HepG2 (cell line): ENCODE results near the gene RPLP1. TPM values are rescaled to one million over a fixed set of nuclear protein-coding genes. Genes with fewer than 3 reads are reported as not detected.
A peak's percentile ranks its signal among the peaks of the same experiment; 100 is the strongest.

Experiments used
- ATF3 ChIP-seq: sonication (generic); formaldehyde crosslinking; IDR thresholded peaks from 2 replicates; pipeline ENCODE4 v1.4.0; 2020; ENCODE audit warnings: missing genetic modification reagents
- FOSL2 ChIP-seq: sonication (generic); formaldehyde crosslinking; IDR thresholded peaks from 2 replicates; pipeline ENCODE4 v1.4.0; 2020; ENCODE audit warnings: missing genetic modification reagents
- HIC2 ChIP-seq: sonication (generic); formaldehyde crosslinking; IDR thresholded peaks from 2 replicates; pipeline ENCODE4 v1.9.0; 2022; ENCODE audit warnings: low read depth, missing genetic modification reagents
- HMGXB4 ChIP-seq, 2 experiments: sonication (generic) in 1 of 2; formaldehyde crosslinking in 1 of 2; IDR thresholded peaks; 2 replicates each; pipeline versions ENCODE4 v1.4.0 to v1.6.1; 2018 to 2020; ENCODE audit warnings: missing genetic modification reagents in 2 of 2, borderline replicate concordance in 1 of 2, low read depth in 1 of 2, mild to moderate bottlenecking in 1 of 2, missing biosample characterization in 1 of 2
- IRF1 ChIP-seq: sonication (generic); formaldehyde crosslinking; IDR thresholded peaks from 2 replicates; pipeline ENCODE4 v1.4.0; 2020; ENCODE audit warnings: low read depth, mild to moderate bottlenecking, missing genetic modification reagents
- KDM3A ChIP-seq: IDR thresholded peaks from 2 replicates; pipeline ENCODE4 v1.6.1; 2018; ENCODE audit warnings: low read depth, missing compliant biosample characterization
- KIAA2018 ChIP-seq: sonication (generic); formaldehyde crosslinking; IDR thresholded peaks from 2 replicates; pipeline ENCODE4 v1.5.0; 2020; ENCODE audit warnings: mild to moderate bottlenecking, missing genetic modification reagents, borderline replicate concordance
- XRCC5 ChIP-seq: fragments of 200-400 bp; formaldehyde crosslinking; optimal IDR thresholded peaks from 2 replicates; pipeline ENCODE3; 2017; ENCODE audit warnings: mild to moderate bottlenecking, low read length
- ZFP1 ChIP-seq: IDR thresholded peaks from 2 replicates; pipeline ENCODE4 v1.6.1; 2016
- ZNF256 ChIP-seq: sonication (generic); formaldehyde crosslinking; conservative IDR thresholded peaks from 2 replicates; pipeline ENCODE4 v1.4.0; 2020; ENCODE audit warnings: missing genetic modification reagents
- ZNF546 ChIP-seq: sonication (generic); formaldehyde crosslinking; conservative IDR thresholded peaks from 2 replicates; pipeline ENCODE4 v1.8.1; 2023; ENCODE audit warnings: mild to moderate bottlenecking, missing genetic modification reagents
- ZNF773 ChIP-seq: sonication (generic); formaldehyde crosslinking; IDR thresholded peaks from 2 replicates; pipeline ENCODE4 v1.4.0; 2020; ENCODE audit warnings: missing genetic modification reagents, borderline replicate concordance
- ZNF850 ChIP-seq: sonication (generic); formaldehyde crosslinking; conservative IDR thresholded peaks from 2 replicates; pipeline ENCODE4 v1.9.0; 2021; ENCODE audit warnings: mild to moderate bottlenecking, missing genetic modification reagents
- ZSCAN29 ChIP-seq: sonication (generic); formaldehyde crosslinking; conservative IDR thresholded peaks from 2 replicates; pipeline ENCODE4 v1.4.0; 2020; ENCODE audit warnings: mild to moderate bottlenecking, missing genetic modification reagents
- polyA plus RNA-seq, 8 experiments: library from polyadenylated mRNA; depleted of rRNA in 3 of 8; stranded (reverse) in 7 of 8; unstranded in 1 of 8; fragments of >200 nt; fragmentation: Illumina TruSeq in 4 of 8; extraction: Trizol in 4 of 8; gene quantifications; 2 replicates each; pipeline versions ENCODE4 v1.2.1 to v1.2.3, GENCODE V29; 2011 to 2016; ENCODE audit warnings: low read depth in 4 of 8, missing spikeins in 1 of 8, mixed read lengths in 1 of 8; ENCODE audit not compliant: insufficient read depth in 1 of 8
- total RNA-seq, 5 experiments: library from RNA; depleted of rRNA; stranded (reverse); fragments of >200 nt; fragmentation: Illumina TruSeq; extraction: Trizol; gene quantifications; 2 replicates each; pipeline ENCODE4 v1.2.3, GENCODE V29; 2016; ENCODE audit warnings: low read depth in 1 of 5

Gene RPLP1
- total and polyA plus RNA-seq, 2 of the 13 experiments (the other 11 are each of a cell fraction or from before 2014, with no cell fraction given) = 817 to 929 TPM

GRCh38 chr15:69413822-69414700 lies 38.6 kb upstream of the RPLP1 start, which contains the start of gene KIF23 (continued):
- TF ChIP-seq KIAA2018 (CRISPR knock-in tag) (no peak), ZNF546 (CRISPR knock-in tag) (0 out of 2 replicates have a peak, but pooled peaks have one; percentile 54), ZNF850 (CRISPR knock-in tag) (no peak), HIC2 (CRISPR knock-in tag) (no peak), KDM3A (CRISPR knock-in tag) (no peak), FOSL2 (CRISPR knock-in tag) (0 out of 2 replicates have a peak, but pooled peaks have one; percentile 3), ZNF773 (peak; percentile 21; the same call in 1 of the 2 replicates), ATF3 (CRISPR knock-in tag) (peak; percentile 29; the same call in 1 of the 2 replicates), HMGXB4 (CRISPR knock-in tag; IDR thresholded peaks at IDR 0.05; ENCODE audit: borderline replicate concordance in 1 of 2, low read depth in 1 of 2) (0 out of 4 replicates have a peak, but pooled peaks have one; percentile 16 to 44), IRF1 (no peak), XRCC5 (no peak), ZSCAN29 (CRISPR knock-in tag) (no peak), ZFP1 (CRISPR knock-in tag) (no peak), ZNF256 (no peak; the same call in 1 of the 2 replicates)
